Prostate gland (tissue), 2 donors: ENCODE results near the gene RGS21.

Experiments
- POLR2A ChIP-seq: fragments of 450-650 bp; IDR thresholded peaks from one replicate; pipeline ENCODE4 v1.6.1; 2016; ENCODE audit warnings: antibody characterized with exemption, mild to moderate bottlenecking
- POLR2AphosphoS5 ChIP-seq: sonication (generic); formaldehyde crosslinking; IDR thresholded peaks from one replicate; pipeline ENCODE4 v1.6.1; 2017; ENCODE audit warnings: antibody characterized with exemption
- TF ChIP-seq, protein P1 (sequence below), 4 experiments: fragments of 200-600 bp in 2 of 4; fragments of 450-650 bp in 2 of 4; sonication (generic) in 2 of 4; IDR thresholded peaks; 1 replicate in 3 of 4; 2 replicates in 1 of 4; pipeline ENCODE4 v1.5.1; 2016 to 2019; ENCODE audit warnings: antibody characterized with exemption in 4 of 4, mild to moderate bottlenecking in 2 of 4, moderate library complexity in 2 of 4

DNA sequence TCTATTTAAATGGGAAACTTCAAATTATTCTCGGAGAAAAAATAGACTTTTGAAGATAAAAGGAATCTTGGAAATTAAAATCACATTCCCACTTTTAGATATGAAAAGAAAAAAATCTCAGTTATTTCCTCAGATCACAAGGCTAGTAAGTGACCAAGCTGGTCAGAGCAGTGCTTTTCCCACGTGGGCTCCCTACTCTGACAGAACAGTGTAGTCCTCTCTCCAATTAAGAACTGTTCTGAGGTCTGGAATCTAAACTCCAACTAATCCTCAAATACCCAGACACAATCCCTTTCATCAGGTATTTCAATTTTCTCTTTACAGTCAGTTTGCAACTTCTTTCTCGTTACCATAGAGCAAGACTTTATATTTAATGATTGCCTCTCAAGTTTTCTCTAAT, 50.6 kb downstream of the RGS21 start:
- TF ChIP-seq POLR2AphosphoS5, result no peak
- TF ChIP-seq, protein P1, sequence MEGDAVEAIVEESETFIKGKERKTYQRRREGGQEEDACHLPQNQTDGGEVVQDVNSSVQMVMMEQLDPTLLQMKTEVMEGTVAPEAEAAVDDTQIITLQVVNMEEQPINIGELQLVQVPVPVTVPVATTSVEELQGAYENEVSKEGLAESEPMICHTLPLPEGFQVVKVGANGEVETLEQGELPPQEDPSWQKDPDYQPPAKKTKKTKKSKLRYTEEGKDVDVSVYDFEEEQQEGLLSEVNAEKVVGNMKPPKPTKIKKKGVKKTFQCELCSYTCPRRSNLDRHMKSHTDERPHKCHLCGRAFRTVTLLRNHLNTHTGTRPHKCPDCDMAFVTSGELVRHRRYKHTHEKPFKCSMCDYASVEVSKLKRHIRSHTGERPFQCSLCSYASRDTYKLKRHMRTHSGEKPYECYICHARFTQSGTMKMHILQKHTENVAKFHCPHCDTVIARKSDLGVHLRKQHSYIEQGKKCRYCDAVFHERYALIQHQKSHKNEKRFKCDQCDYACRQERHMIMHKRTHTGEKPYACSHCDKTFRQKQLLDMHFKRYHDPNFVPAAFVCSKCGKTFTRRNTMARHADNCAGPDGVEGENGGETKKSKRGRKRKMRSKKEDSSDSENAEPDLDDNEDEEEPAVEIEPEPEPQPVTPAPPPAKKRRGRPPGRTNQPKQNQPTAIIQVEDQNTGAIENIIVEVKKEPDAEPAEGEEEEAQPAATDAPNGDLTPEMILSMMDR (IDR thresholded peaks at IDR 0.05), result no peak
- no peak for TF ChIP-seq POLR2A
